Astrocyte (in vitro differentiated cells and primary cell): ENCODE measurements around the gene NXN.
"Not testable (repeated sequence)": the region's sequence is repeated elsewhere in the genome, so short reads cannot be mapped to it uniquely, and the experiment has no call there.

Experiments
- CTCF ChIP-seq: IDR thresholded peaks from 2 replicates; pipeline ENCODE4 v1.5.1; 2011; ENCODE audit warnings: low read depth, mild to moderate bottlenecking, inconsistent platforms, low read length, moderate library complexity; ENCODE audit not compliant: insufficient read depth
- EZH2 ChIP-seq: IDR thresholded peaks from 2 replicates; pipeline ENCODE4 v1.6.1; 2012; ENCODE audit warnings: mild to moderate bottlenecking, low read length, inconsistent platforms; ENCODE audit not compliant: insufficient read depth

- TF ChIP-seq EZH2, CTCF: not testable (repeated sequence)
Observed at GRCh38 chr17:785901-786300, 193.7 kb downstream of the NXN start.
